Activated CD8-positive, alpha-beta memory T cell treated with anti-CD3 and anti-CD28 coated beads, Interleukin-2, amount 50 U/mL, for 48 hours (primary cell): ENCODE results near the gene NUB1.

Experiments
- DNase-seq: peaks from one replicate; pipeline ENCODE4 v3.0.0-alpha.2; 2020

Gene NUB1

GRCh38 chr7:151408839-151409666 is 67.4 kb downstream of the NUB1 start:
- no peak for DNase-seq

- no peak for DNase-seq
Measured at GRCh38 chr7:151409667-151410404, 68.2 kb downstream of the NUB1 start, which contains the start of gene WDR86. Gene WDR86, minus strand, starts transcription at chr7:151410038. Its CDS starts 449 bp downstream, at chr7:151409589.

DNA sequence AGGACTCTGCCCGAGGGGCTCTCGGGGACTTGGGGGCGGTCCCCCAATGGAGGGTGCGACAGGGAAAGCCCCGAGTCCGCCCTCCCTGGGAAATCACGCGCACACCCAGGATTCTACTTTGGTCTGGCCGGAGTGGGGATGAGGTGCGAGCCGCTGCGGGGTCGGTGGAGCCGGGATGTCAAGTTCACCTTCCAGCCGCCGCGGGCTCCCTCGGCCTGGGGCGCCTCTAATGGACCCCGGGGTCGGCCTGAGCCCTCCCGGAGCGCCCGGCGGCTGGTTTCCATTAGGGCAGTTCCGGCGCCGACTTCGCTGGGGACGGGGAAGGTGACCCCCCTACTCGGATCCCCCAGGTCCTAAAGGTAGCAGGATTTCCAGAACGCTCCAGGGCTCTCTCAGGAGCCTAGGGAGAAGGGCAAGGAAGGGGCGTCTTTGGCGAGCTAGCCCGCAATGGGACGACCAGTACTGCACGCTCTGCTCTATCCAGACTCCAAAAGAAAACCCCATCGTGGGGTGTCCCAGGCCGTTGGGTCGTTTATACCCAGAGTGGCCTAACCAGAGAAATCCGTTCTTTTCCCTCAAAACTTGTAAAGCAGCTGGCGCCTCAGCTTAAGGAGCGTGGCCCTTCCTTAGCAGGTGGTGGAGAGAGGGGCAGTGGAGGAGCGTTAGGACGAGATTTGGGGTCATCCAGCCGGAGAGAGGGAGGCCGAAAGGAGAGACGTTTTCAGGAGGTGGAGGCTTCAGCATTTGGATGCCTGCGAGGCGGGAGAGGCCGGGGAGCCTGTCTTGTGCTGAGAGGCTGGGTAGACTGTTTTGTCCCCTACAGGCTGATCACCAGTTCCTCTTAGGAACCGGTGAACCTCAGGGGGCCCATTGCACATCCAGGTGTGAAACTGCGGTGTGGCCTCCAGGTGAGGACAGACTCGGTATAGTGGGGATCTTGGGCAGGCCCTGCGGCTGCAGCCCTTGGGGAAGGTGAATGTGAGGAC is 69.1 kb downstream of the NUB1 start:
- no peak for DNase-seq

GRCh38 chr7:151411551-151411950 is 69.9 kb downstream of the NUB1 start:
- DNase-seq: no peak

GRCh38 chr7:151412318-151412717 is 70.7 kb downstream of the NUB1 start:
- no peak for DNase-seq

GRCh38 chr7:151413241-151413640 is 71.6 kb downstream of the NUB1 start:
- no peak for DNase-seq

GRCh38 chr7:151415375-151416105 is 73.9 kb downstream of the NUB1 start:
- no peak for DNase-seq

DNA sequence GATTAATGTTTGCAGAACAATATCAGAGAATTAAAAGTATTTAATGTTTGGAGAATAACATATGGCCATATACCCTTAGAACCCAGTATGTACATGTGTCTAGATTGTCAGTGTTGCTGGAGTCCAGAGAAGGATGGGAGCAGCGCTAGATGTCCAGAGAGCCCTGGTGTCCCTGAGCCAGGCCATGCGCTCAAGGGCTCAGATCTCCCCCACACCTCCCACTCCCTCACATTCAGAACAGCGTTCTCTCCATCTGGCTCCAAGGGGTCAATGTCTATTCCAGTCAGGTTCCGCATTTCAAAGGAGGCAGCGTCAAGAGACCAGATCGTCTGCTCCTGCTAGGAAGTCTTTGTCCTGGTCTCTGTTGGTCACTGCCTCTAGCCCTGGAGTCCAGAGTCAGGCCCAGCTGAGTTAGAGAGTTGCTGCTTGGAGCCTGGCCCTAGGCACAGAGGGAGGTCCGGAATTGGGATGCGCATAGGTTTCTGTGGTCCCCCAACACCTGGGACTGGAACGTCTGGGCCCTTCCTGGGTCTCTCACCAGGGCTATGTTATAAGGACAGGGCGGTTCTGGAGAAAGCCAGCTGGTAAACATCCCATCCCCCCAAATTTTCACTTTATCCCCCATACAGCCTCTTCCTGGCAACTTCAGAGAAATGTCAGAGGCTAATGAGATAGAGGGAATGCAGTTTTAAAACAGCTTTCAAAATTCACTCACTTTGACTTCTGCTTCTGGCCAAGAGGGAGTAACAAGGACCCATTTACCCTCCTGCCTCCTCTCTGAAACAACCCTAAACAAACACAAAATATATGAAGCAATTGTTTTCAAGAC is 74.7 kb downstream of the NUB1 start:
- no peak for DNase-seq

DNA sequence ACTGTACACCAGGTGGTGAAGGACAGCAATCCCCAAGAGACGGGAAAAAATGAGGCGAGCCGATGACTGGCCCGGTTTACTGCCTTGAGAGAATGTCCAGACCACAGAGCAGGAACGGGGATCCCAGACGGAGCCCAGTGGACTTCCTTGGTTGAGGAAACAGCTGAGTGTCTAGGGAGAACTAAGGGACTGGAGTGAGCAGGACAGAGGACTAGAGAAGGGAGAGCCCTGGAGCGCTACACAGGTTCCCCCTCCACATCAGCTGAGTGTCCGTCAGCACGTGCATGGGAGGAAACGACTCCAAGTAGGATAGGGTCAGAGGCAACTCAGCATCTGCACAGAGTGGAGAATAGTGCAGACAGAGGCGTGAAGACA is 75.3 kb downstream of the NUB1 start:
- DNase-seq: no peak

- no peak for DNase-seq
Measured at GRCh38 chr7:151420144-151420543, 78.5 kb downstream of the NUB1 start.

- DNase-seq: no peak
Measured at GRCh38 chr7:151422212-151422611, 80.6 kb downstream of the NUB1 start.

DNA sequence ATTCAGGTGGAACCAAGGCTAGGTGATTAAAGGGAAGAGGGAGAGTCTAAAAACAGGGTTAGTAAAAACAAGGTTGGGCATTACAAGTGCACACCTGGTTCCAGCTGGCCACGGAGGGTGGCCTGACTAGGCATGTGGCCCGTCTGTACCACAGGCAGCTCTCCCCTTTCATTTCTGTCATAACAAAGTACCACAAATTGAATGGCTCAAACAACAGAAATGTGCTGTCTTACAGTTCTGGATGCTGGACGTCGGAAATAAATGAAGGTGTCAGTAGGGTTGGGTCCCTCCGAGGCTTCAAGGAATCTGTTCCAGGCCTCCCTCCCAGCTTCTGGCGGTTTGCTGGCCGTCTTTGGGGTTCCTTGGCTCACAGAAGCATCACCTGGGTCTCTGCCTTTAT is 81.6 kb downstream of the NUB1 start:
- DNase-seq: no peak

- DNase-seq: no peak
Measured at GRCh38 chr7:151423936-151424335, 82.3 kb downstream of the NUB1 start.

DNA sequence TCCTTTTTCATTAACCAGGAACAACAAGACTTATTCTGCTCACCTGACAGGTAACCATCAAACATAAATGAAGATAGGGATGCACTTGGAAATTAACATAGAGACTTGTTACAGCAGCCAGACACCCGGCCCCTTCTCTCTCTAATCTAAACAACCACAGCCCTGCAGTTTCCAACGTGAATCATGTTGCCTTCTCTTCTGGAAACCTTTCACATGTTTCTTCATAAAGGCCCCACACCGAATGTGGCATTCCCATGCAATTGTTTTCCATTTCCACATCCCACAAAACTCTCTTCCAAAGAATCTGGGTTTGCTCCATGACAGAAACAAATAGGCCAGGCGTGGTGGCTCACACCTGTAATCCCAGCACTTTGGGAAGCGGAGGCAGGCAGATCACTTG is 83.2 kb downstream of the NUB1 start:
- no peak for DNase-seq

DNA sequence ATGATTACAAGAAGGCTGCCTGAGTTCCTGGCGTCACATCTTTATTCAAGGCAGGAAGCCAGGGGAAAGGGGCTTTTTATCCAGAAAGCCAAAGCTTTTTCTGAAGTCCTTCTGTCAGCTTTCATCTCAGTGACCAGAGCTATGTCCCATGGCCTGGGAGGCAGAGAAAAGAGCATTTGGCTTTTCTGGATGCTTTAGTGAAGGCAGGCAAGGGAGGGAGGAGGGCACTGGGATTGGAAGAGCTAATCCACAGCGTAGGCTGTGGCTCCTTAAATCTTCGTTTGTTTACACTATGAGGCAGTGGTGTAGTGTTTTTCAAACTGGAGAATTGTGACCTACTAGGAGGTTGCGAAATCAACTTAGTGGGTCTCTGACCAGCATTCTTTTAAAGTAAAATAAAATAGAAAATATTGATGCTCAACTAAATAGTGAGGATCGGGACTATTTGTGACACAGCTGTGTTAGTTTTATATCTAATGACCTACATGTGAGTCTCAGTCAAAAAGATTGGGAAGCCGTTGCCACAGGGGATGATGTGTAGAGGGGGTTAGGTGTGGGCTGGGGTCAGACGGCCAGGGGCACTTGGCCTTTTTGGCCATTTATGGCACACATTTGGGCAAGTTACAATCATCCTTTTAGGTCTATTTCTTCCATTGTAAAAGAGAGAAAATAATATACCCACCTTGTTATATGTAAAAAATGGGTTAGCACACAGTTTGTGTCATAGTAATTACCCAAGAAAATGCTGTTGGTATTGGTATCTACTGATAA is 84.2 kb downstream of the NUB1 start:
- no peak for DNase-seq

DNA sequence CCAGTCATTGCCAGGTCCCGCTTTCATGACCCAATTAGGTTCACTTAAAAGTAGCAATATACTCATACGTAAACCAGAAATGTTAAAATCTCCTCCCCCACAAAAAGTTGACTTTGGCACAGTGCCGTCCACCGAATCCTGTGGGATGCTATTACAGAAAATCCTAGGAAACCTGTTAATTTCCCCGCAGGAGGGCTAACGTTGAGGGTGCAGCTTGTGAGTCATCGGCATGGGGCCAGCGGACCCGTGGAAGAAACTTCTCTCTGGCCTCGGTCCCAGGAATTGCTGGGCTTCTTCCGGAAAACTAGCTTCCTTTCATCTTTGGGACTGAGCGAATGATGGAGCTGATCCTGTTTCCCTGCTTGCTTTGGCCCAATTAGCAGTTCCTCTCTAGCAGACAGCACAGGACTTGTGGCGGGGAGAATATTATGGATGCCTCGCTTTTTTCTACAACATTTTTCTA is 84.9 kb downstream of the NUB1 start:
- DNase-seq: no peak

- no peak for DNase-seq
Measured at GRCh38 chr7:151426904-151427704, 85.5 kb downstream of the NUB1 start.

DNA sequence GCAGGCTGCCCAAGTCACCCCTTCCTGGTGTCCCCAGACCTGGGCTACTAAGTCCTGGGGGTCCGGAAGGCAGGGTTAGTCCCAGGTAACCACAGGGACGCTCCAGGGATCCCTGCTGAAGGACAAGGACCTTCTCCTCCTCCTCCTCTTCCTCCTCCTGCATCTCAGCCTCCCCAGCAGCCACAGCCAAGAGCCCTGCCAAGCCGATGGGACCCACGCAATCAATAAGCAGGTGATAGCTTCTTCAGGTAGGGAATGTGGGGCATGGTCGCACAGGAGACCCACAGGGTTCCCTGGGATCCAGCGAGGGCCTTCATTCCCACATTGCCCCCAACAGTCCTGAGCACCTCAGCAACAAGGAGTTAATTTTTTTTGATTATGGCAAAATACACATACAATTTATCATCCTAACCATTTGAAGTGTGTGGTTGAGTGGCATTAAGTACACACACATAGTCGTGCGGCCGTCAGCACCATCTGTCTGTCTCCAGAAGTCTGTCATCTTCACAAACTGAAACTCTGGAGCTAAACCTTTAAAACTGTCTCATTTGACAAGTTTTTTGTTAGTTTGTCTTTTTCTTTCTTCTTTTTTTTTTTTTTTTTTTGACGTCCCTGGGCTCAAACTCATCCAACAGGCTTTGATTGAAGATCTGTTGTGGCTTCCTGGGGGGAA is 86.2 kb downstream of the NUB1 start:
- no peak for DNase-seq
